AG20443 (cell line): ENCODE measurements around the gene CAMK2N2.

Experiments
- DNase-seq: peaks from one replicate; pipeline ENCODE4 v3.0.0; 2012; ENCODE audit warnings: low spot score, mixed read lengths

CAMK2N2 gene

GRCh38 chr3:184211718-184212117, 49.6 kb downstream of the CAMK2N2 start:
- no peak for DNase-seq

GRCh38 chr3:184211297-184211696, 50.1 kb downstream of the CAMK2N2 start:
- DNase-seq: no peak
